Nephron (organoid): Measurements from ENCODE around the gene SERTAD1.

Experiments used
- H3K27ac Mint-ChIP-seq, 3 experiments: 2 replicates each; pipeline ENCODE4 v1.8.0; 2020; ENCODE audit warnings: mixed read lengths in 3 of 3, mild to moderate bottlenecking in 2 of 3, moderate library complexity in 1 of 3
- H3K27me3 Mint-ChIP-seq: 2 replicates; pipeline ENCODE4 v1.8.0; 2021; ENCODE audit warnings: low read depth, mild to moderate bottlenecking, moderate library complexity, mixed read lengths
- H3K36me3 Mint-ChIP-seq: 2 replicates; pipeline ENCODE4 v1.8.0; 2020; ENCODE audit warnings: low read depth, mixed read lengths
- H3K4me1 Mint-ChIP-seq: 2 replicates; pipeline ENCODE4 v1.8.0; 2020; ENCODE audit warnings: mixed read lengths
- H3K4me3 Mint-ChIP-seq, 3 experiments: 2 replicates each; pipeline ENCODE4 v1.8.0; 2020; ENCODE audit warnings: mild to moderate bottlenecking in 3 of 3, mixed read lengths in 3 of 3, moderate library complexity in 2 of 3
- H3K9me3 Mint-ChIP-seq: 2 replicates; pipeline ENCODE4 v1.8.0; 2020; ENCODE audit warnings: mixed read lengths
- TF ChIP-seq, protein P1 (sequence below), 3 experiments: fragments of 200-600 bp; sonication (generic); IDR thresholded peaks; one replicate each; pipeline ENCODE4 v1.5.0; 2021; ENCODE audit warnings: antibody characterized with exemption in 3 of 3; ENCODE audit not compliant: unreplicated experiment in 3 of 3

The SERTAD1 gene, protein sequence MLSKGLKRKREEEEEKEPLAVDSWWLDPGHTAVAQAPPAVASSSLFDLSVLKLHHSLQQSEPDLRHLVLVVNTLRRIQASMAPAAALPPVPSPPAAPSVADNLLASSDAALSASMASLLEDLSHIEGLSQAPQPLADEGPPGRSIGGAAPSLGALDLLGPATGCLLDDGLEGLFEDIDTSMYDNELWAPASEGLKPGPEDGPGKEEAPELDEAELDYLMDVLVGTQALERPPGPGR

DNA sequence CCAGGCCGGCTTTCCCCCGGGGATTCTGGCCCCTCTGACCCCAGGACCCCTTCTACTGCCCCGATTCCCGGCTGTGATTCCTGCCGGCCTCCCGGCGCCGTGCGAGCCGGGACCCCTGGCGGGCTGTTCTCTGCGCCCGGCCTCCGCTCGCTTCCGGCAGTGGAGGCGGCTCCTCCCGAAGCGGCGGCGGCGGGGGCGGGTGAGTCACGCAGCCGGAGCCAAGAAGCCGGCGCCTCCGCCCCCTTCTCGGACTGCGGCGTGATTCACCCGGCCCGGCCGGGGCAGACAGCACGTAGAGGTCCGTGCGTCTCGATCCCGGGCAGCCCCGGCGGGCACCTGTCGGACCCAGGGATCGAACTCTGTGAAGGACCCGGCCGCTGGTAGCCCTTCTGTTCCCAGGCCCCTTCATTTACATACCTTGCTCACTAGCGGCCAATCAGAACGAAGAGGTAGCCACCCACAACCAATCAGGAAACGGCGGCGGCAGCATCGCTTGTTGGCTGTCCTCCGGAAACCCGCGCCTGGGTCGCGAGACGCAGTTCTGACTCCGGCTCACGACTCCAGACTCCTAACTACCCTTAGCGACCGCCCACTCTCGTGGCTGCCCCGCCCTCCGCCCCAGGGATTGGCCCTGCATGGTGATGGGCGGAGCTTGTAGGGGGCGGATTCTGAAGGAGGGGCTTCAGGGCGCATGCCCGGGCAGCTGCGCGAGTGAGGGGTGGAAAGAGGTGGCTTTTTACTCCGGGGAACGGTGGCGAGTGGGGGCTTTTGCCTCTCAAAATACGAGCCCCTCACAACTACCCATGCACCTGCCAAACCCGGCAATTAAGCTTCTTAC is at the start of gene SERTAD1:
Gene SERTAD1, minus strand, starts transcription at position 543 of the 838 bp plus-strand sequence. CDS start 2,446 bp downstream, outside the sequence.
- TF ChIP-seq, protein P1, sequence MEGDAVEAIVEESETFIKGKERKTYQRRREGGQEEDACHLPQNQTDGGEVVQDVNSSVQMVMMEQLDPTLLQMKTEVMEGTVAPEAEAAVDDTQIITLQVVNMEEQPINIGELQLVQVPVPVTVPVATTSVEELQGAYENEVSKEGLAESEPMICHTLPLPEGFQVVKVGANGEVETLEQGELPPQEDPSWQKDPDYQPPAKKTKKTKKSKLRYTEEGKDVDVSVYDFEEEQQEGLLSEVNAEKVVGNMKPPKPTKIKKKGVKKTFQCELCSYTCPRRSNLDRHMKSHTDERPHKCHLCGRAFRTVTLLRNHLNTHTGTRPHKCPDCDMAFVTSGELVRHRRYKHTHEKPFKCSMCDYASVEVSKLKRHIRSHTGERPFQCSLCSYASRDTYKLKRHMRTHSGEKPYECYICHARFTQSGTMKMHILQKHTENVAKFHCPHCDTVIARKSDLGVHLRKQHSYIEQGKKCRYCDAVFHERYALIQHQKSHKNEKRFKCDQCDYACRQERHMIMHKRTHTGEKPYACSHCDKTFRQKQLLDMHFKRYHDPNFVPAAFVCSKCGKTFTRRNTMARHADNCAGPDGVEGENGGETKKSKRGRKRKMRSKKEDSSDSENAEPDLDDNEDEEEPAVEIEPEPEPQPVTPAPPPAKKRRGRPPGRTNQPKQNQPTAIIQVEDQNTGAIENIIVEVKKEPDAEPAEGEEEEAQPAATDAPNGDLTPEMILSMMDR (IDR thresholded peaks at IDR 0.05; ENCODE audit: unreplicated experiment in 3 of 3) = peak; percentile 88 to 98 (median 90)
- H3K4me3 Mint-ChIP-seq = peak within 1 kb of the TSS; percentile 95 to 99 (median 97)
- peak within 1 kb of the TSS; percentile 97 to 100 (median 99) for H3K27ac Mint-ChIP-seq
- H3K36me3 Mint-ChIP-seq = peaks cover 6% of the 10 kb centered on the region
- peaks cover 22% of the 10 kb centered on the region for H3K4me1 Mint-ChIP-seq
- no peaks in the 10 kb centered on the region for H3K27me3 Mint-ChIP-seq
- H3K9me3 Mint-ChIP-seq = no peaks in the 10 kb centered on the region

- TF ChIP-seq, protein P1 (IDR thresholded peaks at IDR 0.05; ENCODE audit: unreplicated experiment in 3 of 3) = no peak
- Mint-ChIP-seq H3K4me1 (no peaks in the 10 kb centered on the region), H3K27ac (no peak overlapping the region), H3K4me3 (no peak overlapping the region), H3K27me3 (peaks cover 9% of the 10 kb centered on the region), H3K36me3 (no peaks in the 10 kb centered on the region), H3K9me3 (no peaks in the 10 kb centered on the region)
These were observed 48.9 kb upstream of the SERTAD1 start for GRCh38 chr19:40474737-40475136.

GRCh38 chr19:40472516-40472915 is 46.7 kb upstream of the SERTAD1 start:
- TF ChIP-seq, protein P1 (IDR thresholded peaks at IDR 0.05; ENCODE audit: unreplicated experiment in 3 of 3) = no peak
- H3K36me3 Mint-ChIP-seq = no peaks in the 10 kb centered on the region
- H3K27ac Mint-ChIP-seq = no peak overlapping the region
- H3K4me1 Mint-ChIP-seq = no peaks in the 10 kb centered on the region
- no peak overlapping the region for H3K4me3 Mint-ChIP-seq
- peaks cover 16% of the 10 kb centered on the region for H3K27me3 Mint-ChIP-seq
- H3K9me3 Mint-ChIP-seq = no peaks in the 10 kb centered on the region

- H3K4me1 Mint-ChIP-seq = peaks cover 6% of the 10 kb centered on the region
- TF ChIP-seq, protein P1 (IDR thresholded peaks at IDR 0.05; ENCODE audit: unreplicated experiment in 3 of 3) = no peak
- H3K27me3 Mint-ChIP-seq = peaks cover 23% of the 10 kb centered on the region
- peak overlapping the region in 1 of 3 experiments; percentile 24 for H3K4me3 Mint-ChIP-seq
- H3K9me3 Mint-ChIP-seq = no peaks in the 10 kb centered on the region
- no peak overlapping the region for H3K27ac Mint-ChIP-seq
- no peaks in the 10 kb centered on the region for H3K36me3 Mint-ChIP-seq
These were observed 45.3 kb upstream of the SERTAD1 start for GRCh38 chr19:40471111-40471510.

GRCh38 chr19:40469011-40469410 is 43.2 kb upstream of the SERTAD1 start:
- H3K36me3 Mint-ChIP-seq = no peaks in the 10 kb centered on the region
- H3K9me3 Mint-ChIP-seq = no peaks in the 10 kb centered on the region
- TF ChIP-seq, protein P1 (IDR thresholded peaks at IDR 0.05; ENCODE audit: unreplicated experiment in 3 of 3) = no peak
- peak overlapping the region in 2 of 3 experiments; percentile 63 to 69 for H3K4me3 Mint-ChIP-seq
- H3K4me1 Mint-ChIP-seq = peaks cover 19% of the 10 kb centered on the region
- H3K27ac Mint-ChIP-seq = no peak overlapping the region
- peaks cover 30% of the 10 kb centered on the region for H3K27me3 Mint-ChIP-seq
